OCI-LY7 (cell line): ENCODE data around the gene SMYD3. TPM values are rescaled to one million over a fixed set of nuclear protein-coding genes. Genes with fewer than 3 reads are reported as not detected.

Experiments used
- BruUV-seq: library from RNA; stranded (reverse); fragments of 400-500 nt; replicated peaks from 2 replicates; lab custom pipeline; 2021; lab: Mats Ljungman, UMichigan
- CTCF ChIA-PET: fragments of 300-600 bp; sonication (Branson Sonifier 250); formaldehyde crosslinking; loops from one replicate; lab custom pipeline; 2022; ENCODE audit warnings: antibody characterized with exemption; ENCODE audit not compliant: unreplicated experiment; lab: Charles Lee
- POLR2A ChIA-PET: fragments of 300-600 bp; sonication (Branson Sonifier 250); formaldehyde crosslinking; loops from one replicate; lab custom pipeline; 2022; ENCODE audit warnings: antibody characterized with exemption; lab: Charles Lee
- DNase-seq: peaks from one replicate; pipeline ENCODE4 v3.0.0-alpha.2; 2015; ENCODE audit warnings: low spot score
- H2AFZ ChIP-seq: fragments of 200-600 bp; sonication (generic), shearing (Covaris generic); 2 replicates; pipeline ENCODE4 v1.6.1; 2014; ENCODE audit warnings: mild to moderate bottlenecking, antibody characterized with exemption, low read length, moderate library complexity
- H3K27ac ChIP-seq: fragments of 200-600 bp; sonication (generic); 2 replicates; pipeline ENCODE4 v1.5.1; 2014; ENCODE audit warnings: mixed run types, low read depth, mild to moderate bottlenecking, moderate library complexity, low read length, inconsistent platforms; ENCODE audit not compliant: poor library complexity, severe bottlenecking
- H3K36me3 ChIP-seq: fragments of 200-600 bp; sonication (generic); 2 replicates; pipeline ENCODE4 v1.6.1; 2014; ENCODE audit warnings: mild to moderate bottlenecking, antibody characterized with exemption, low read length, moderate library complexity, mixed read lengths; ENCODE audit not compliant: insufficient read depth
- H3K4me1 ChIP-seq: fragments of 200-600 bp; sonication (generic); 2 replicates; pipeline ENCODE4 v1.5.1; 2014; ENCODE audit warnings: mild to moderate bottlenecking, low read length; ENCODE audit not compliant: insufficient read depth, poor library complexity, severe bottlenecking
- H3K4me2 ChIP-seq: fragments of 200-600 bp; sonication (generic); 2 replicates; pipeline ENCODE4 v1.6.1; 2014; ENCODE audit warnings: mild to moderate bottlenecking, low read length
- H3K4me3 ChIP-seq: fragments of 200-600 bp; sonication (generic); 2 replicates; pipeline ENCODE4 v1.5.1; 2014; ENCODE audit warnings: mild to moderate bottlenecking, low read depth, low read length; ENCODE audit not compliant: poor library complexity, severe bottlenecking
- H3K79me2 ChIP-seq: fragments of 200-600 bp; sonication (generic); 2 replicates; pipeline ENCODE4 v1.6.1; 2016; ENCODE audit warnings: low read depth, mild to moderate bottlenecking, low read length, moderate library complexity, mixed read lengths; ENCODE audit not compliant: insufficient read depth
- H3K9me2 ChIP-seq: fragments of 200-600 bp; sonication (generic); 2 replicates; pipeline ENCODE4 v1.6.1; 2016; ENCODE audit warnings: mild to moderate bottlenecking, low read length, mixed read lengths; ENCODE audit not compliant: insufficient read depth
- H3K9me3 ChIP-seq: fragments of 200-600 bp; sonication (generic); 2 replicates; pipeline ENCODE4 v1.6.1; 2014; ENCODE audit warnings: mild to moderate bottlenecking, mixed run types, low read length, mixed read lengths
- H4K20me1 ChIP-seq: fragments of 200-600 bp; sonication (generic); 2 replicates; pipeline ENCODE4 v1.6.1; 2014; ENCODE audit warnings: mild to moderate bottlenecking, antibody characterized with exemption, low read length, moderate library complexity, mixed read lengths; ENCODE audit not compliant: insufficient read depth
- EZH2phosphoT487 ChIP-seq: fragments of 200-600 bp; sonication (generic); IDR thresholded peaks from 2 replicates; pipeline ENCODE4 v1.6.1; 2018; ENCODE audit warnings: low read depth, borderline replicate concordance, mild to moderate bottlenecking, mixed run types, antibody characterized with exemption, low read length, moderate library complexity, mixed read lengths
- intact Hi-C: fragments of 100-400 bp; cut with micrococcal nuclease; formaldehyde crosslinking; loops from one replicate; pipeline ENCODE4 v1.10.0; 2022; ENCODE audit not compliant: unreplicated experiment
- total RNA-seq, 2 experiments: library from RNA; depleted of rRNA in 1 of 2; stranded (reverse); fragments of >200 nt in 1 of 2; shearing (Covaris generic) in 1 of 2; gene quantifications; 2 replicates each; pipeline ENCODE4 v1.2.3, GENCODE V29; 2014 to 2022
- TF ChIP-seq, protein P1 (sequence below): fragments of 200-600 bp; sonication (generic); conservative IDR thresholded peaks from 2 replicates; pipeline ENCODE4 v1.5.1; 2014; ENCODE audit warnings: mild to moderate bottlenecking, antibody characterized with exemption, low read length, moderate library complexity, mixed read lengths

Gene SMYD3
- total RNA-seq, 2 experiments from 2014 or later: 28.9 to 34.5 TPM

DNA sequence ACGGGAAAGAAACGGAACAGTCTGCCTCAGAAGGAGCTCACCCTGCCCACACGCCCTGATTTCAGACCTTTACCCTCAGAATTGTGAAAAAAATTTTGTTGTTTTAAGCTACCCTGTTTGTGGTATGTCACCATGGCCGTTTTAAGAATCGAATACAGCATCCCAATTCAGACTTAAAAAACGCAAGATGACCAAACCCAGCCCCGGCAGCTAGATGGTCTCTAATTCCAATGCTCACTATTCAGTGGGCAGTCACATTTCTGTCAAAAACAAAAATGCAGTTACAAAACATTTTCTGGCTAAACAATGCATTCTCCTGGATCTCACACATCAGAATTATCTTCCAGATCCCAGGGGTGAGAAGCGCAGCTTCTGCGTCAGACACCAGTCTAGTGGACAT is 527.5 kb downstream of the SMYD3 start:
- Histone ChIP-seq H3K79me2 (no peaks in the 10 kb centered on the region), H3K9me3 (no peaks in the 10 kb centered on the region), H3K36me3 (no peaks in the 10 kb centered on the region), H3K4me3 (no peak overlapping the region), H4K20me1 (no peaks in the 10 kb centered on the region), H3K4me1 (no peaks in the 10 kb centered on the region), H3K27ac (no peak overlapping the region), H2AFZ (no peak overlapping the region), H3K9me2 (no peaks in the 10 kb centered on the region), H3K4me2 (no peak overlapping the region)
- TF ChIP-seq, protein P1, sequence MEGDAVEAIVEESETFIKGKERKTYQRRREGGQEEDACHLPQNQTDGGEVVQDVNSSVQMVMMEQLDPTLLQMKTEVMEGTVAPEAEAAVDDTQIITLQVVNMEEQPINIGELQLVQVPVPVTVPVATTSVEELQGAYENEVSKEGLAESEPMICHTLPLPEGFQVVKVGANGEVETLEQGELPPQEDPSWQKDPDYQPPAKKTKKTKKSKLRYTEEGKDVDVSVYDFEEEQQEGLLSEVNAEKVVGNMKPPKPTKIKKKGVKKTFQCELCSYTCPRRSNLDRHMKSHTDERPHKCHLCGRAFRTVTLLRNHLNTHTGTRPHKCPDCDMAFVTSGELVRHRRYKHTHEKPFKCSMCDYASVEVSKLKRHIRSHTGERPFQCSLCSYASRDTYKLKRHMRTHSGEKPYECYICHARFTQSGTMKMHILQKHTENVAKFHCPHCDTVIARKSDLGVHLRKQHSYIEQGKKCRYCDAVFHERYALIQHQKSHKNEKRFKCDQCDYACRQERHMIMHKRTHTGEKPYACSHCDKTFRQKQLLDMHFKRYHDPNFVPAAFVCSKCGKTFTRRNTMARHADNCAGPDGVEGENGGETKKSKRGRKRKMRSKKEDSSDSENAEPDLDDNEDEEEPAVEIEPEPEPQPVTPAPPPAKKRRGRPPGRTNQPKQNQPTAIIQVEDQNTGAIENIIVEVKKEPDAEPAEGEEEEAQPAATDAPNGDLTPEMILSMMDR: no peak
- no peak for TF ChIP-seq EZH2phosphoT487
- intact Hi-C loops: no loop called here
- no TSS peak for BruUV-seq
- ChIA-PET POLR2A (no interaction called here), CTCF (no interaction called here)
- no peak for DNase-seq

DNA sequence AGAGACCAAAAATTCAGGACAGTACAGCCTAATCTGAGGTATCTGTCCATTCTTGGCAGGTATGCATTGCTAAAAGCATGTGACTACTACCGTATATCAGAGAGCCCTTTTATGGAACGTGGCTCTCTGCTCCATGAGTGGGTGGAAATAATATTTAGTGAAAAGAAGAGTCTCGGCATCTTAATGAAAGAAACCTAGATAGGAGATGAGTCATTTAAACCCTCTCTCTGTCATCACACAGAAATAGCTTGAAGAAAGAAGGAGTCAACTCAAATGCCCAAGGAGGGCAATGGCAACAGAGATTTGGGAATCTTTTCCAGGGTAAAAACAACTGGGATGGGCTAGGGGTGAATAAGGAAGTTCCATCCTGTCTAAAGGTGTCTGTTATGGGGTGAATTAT is 528.2 kb downstream of the SMYD3 start:
- Histone ChIP-seq H3K36me3 (no peaks in the 10 kb centered on the region), H3K4me2 (no peak overlapping the region), H3K79me2 (no peaks in the 10 kb centered on the region), H3K27ac (no peak overlapping the region), H3K9me2 (no peaks in the 10 kb centered on the region), H3K4me3 (no peak overlapping the region), H3K9me3 (no peaks in the 10 kb centered on the region), H3K4me1 (no peaks in the 10 kb centered on the region), H2AFZ (no peak overlapping the region), H4K20me1 (no peaks in the 10 kb centered on the region)
- TF ChIP-seq, protein P1: no peak
- no peak for TF ChIP-seq EZH2phosphoT487
- DNase-seq: no peak
- ChIA-PET CTCF (no interaction called here), POLR2A (no interaction called here)
- BruUV-seq: no TSS peak
- intact Hi-C loops: no loop called here

DNA sequence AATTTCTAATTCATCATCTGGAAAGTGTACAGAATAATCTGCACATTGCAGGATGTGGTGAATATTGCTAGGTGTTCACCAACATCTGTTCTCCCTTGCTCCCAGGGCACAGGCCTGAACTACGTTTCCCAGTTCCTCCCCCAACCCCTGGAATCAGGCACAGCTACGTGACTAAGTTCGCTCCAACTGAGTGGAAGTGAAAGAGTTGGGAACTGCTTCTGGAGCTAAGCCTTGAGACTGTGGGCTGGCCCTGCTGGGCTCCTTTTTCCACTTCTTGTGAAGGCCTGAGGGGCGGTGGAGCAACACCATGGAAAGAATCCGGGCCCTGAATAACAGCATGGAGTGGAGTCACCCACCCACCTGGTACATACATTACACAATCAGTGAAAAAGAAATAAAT is 534.6 kb downstream of the SMYD3 start:
- Histone ChIP-seq H3K9me3 (no peaks in the 10 kb centered on the region), H3K4me3 (no peak overlapping the region), H3K9me2 (no peaks in the 10 kb centered on the region), H3K79me2 (no peaks in the 10 kb centered on the region), H2AFZ (no peak overlapping the region), H3K27ac (no peak overlapping the region), H3K4me1 (no peaks in the 10 kb centered on the region), H3K4me2 (no peak overlapping the region), H3K36me3 (no peaks in the 10 kb centered on the region), H4K20me1 (no peaks in the 10 kb centered on the region)
- intact Hi-C loops: no loop called here
- BruUV-seq: no TSS peak
- DNase-seq: no peak
- TF ChIP-seq EZH2phosphoT487: no peak
- TF ChIP-seq, protein P1: no peak
- ChIA-PET POLR2A (interaction anchor here (0.6 kb wide), 1 partner anchor 1344 kb away, joined by 11 read pairs; no protein-coding TSS in a partner anchor), CTCF (no interaction called here)
